Neural progenitor cell (in vitro differentiated cells): ENCODE measurements around the gene ZNF430. TPM values are rescaled to one million over a fixed set of nuclear protein-coding genes. Genes with fewer than 3 reads are reported as not detected.
"Not testable (repeated sequence)": the region's sequence is repeated elsewhere in the genome, so short reads cannot be mapped to it uniquely, and the experiment has no call there.

Source experiments
- DNase-seq: peaks from one replicate; pipeline ENCODE4 v3.0.0-alpha.2; 2016; ENCODE audit warnings: low spot score
- H2AFZ ChIP-seq: fragments of 200-600 bp; sonication (generic); replicated peaks from 2 replicates; pipeline ENCODE4 v1.6.1; 2016; ENCODE audit warnings: antibody characterized with exemption
- H3F3A ChIP-seq: fragments of 200-600 bp; sonication (generic); 2 replicates; pipeline ENCODE4 v1.6.1; 2016; ENCODE audit warnings: antibody characterized with exemption, low read depth
- H3K27ac ChIP-seq: fragments of 200-600 bp; sonication (generic); 2 replicates; pipeline ENCODE4 v1.5.1; 2016; ENCODE audit warnings: mild to moderate bottlenecking
- H3K27me3 ChIP-seq: fragments of 200-600 bp; sonication (generic); 2 replicates; pipeline ENCODE4 v1.6.1; 2016; ENCODE audit warnings: mild to moderate bottlenecking, moderate library complexity
- H3K36me3 ChIP-seq: fragments of 200-600 bp; sonication (generic); 2 replicates; pipeline ENCODE4 v1.5.1; 2016
- H3K4me1 ChIP-seq: fragments of 200-600 bp; sonication (generic); 2 replicates; pipeline ENCODE4 v1.6.1; 2016; ENCODE audit warnings: mixed run types
- H3K4me2 ChIP-seq: fragments of 200-600 bp; sonication (generic); 2 replicates; pipeline ENCODE4 v1.6.1; 2016
- H3K4me3 ChIP-seq: fragments of 200-600 bp; sonication (generic); 2 replicates; pipeline ENCODE4 v1.5.1; 2016
- H3K79me2 ChIP-seq: fragments of 200-600 bp; sonication (generic); 2 replicates; pipeline ENCODE4 v1.6.1; 2016; ENCODE audit warnings: low read depth
- H3K9ac ChIP-seq: fragments of 200-600 bp; sonication (generic); 2 replicates; pipeline ENCODE4 v1.6.1; 2016
- H3K9me3 ChIP-seq: fragments of 200-600 bp; sonication (generic); 2 replicates; pipeline ENCODE4 v1.5.1; 2016; ENCODE audit warnings: low read depth
- H4K20me1 ChIP-seq: fragments of 200-600 bp; sonication (generic); 2 replicates; pipeline ENCODE4 v1.6.1; 2016; ENCODE audit warnings: low read depth
- H3K27ac Mint-ChIP-seq: 3 replicates; pipeline ENCODE4 v1.8.0; 2021; ENCODE audit warnings: mixed read lengths
- H3K27me3 Mint-ChIP-seq: 2 replicates; pipeline ENCODE4 v1.8.0; 2022; ENCODE audit warnings: low read depth, mild to moderate bottlenecking, inconsistent platforms, moderate library complexity, mixed read lengths; ENCODE audit not compliant: insufficient read depth
- H3K36me3 Mint-ChIP-seq: 3 replicates; pipeline ENCODE4 v1.8.0; 2021; ENCODE audit warnings: mixed read lengths
- H3K4me1 Mint-ChIP-seq: 3 replicates; pipeline ENCODE4 v1.8.0; 2021; ENCODE audit warnings: mixed read lengths
- H3K4me3 Mint-ChIP-seq: 3 replicates; pipeline ENCODE4 v1.8.0; 2021; ENCODE audit warnings: mild to moderate bottlenecking, moderate library complexity, mixed read lengths
- H3K9me3 Mint-ChIP-seq: 3 replicates; pipeline ENCODE4 v1.8.0; 2020; ENCODE audit warnings: mixed read lengths
- EZH2 ChIP-seq: fragments of 200-600 bp; sonication (generic); IDR thresholded peaks from 2 replicates; pipeline ENCODE4 v1.6.1; 2017; ENCODE audit warnings: antibody characterized with exemption, mild to moderate bottlenecking, moderate library complexity
- EZH2phosphoT487 ChIP-seq: fragments of 200-600 bp; sonication (generic); IDR thresholded peaks from 2 replicates; pipeline ENCODE4 v1.6.1; 2017; ENCODE audit warnings: antibody characterized with exemption
- total RNA-seq: library from RNA; depleted of rRNA; stranded (reverse); fragments of >200 nt; gene quantifications from 2 replicates; pipeline ENCODE4 v1.2.3, GENCODE V29; 2015; ENCODE audit warnings: low replicate concordance
- TF ChIP-seq, protein P1 (sequence below): fragments of 200-600 bp; sonication (generic); IDR thresholded peaks from 2 replicates; pipeline ENCODE4 v1.5.1; 2017; ENCODE audit warnings: antibody characterized with exemption, mild to moderate bottlenecking

Gene ZNF430
- total RNA-seq = 11.7 and 17.3 TPM in 2 replicates

- Histone ChIP-seq H4K20me1 (peaks cover 3% of the 10 kb centered on the region), H3F3A (peaks cover 17% of the 10 kb centered on the region), H3K27me3 (no peaks in the 10 kb centered on the region), H3K9me3 (no peaks in the 10 kb centered on the region), H3K27ac (peak within 1 kb of the TSS; percentile 70), H3K4me2 (peak within 1 kb of the TSS; percentile 94), H3K79me2 (peaks cover 45% of the 10 kb centered on the region), H3K4me1 (peaks cover 6% of the 10 kb centered on the region), H2AFZ (peak within 1 kb of the TSS; percentile 71), H3K9ac (peak within 1 kb of the TSS; percentile 72), H3K4me3 (peak within 1 kb of the TSS; percentile 81), H3K36me3 (no peaks in the 10 kb centered on the region)
- H3K36me3 Mint-ChIP-seq = peaks cover 35% of the 10 kb centered on the region
- H3K27me3 Mint-ChIP-seq = peaks cover 5% of the 10 kb centered on the region
- peaks cover 20% of the 10 kb centered on the region for H3K9me3 Mint-ChIP-seq
- peak; percentile 98 for DNase-seq
- TF ChIP-seq EZH2 (no peak), EZH2phosphoT487 (no peak)
- TF ChIP-seq, protein P1, sequence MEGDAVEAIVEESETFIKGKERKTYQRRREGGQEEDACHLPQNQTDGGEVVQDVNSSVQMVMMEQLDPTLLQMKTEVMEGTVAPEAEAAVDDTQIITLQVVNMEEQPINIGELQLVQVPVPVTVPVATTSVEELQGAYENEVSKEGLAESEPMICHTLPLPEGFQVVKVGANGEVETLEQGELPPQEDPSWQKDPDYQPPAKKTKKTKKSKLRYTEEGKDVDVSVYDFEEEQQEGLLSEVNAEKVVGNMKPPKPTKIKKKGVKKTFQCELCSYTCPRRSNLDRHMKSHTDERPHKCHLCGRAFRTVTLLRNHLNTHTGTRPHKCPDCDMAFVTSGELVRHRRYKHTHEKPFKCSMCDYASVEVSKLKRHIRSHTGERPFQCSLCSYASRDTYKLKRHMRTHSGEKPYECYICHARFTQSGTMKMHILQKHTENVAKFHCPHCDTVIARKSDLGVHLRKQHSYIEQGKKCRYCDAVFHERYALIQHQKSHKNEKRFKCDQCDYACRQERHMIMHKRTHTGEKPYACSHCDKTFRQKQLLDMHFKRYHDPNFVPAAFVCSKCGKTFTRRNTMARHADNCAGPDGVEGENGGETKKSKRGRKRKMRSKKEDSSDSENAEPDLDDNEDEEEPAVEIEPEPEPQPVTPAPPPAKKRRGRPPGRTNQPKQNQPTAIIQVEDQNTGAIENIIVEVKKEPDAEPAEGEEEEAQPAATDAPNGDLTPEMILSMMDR = no peak
- peak within 1 kb of the TSS; percentile 100 for H3K4me3 Mint-ChIP-seq
- H3K27ac Mint-ChIP-seq = peak within 1 kb of the TSS; percentile 99
- H3K4me1 Mint-ChIP-seq = peaks cover 10% of the 10 kb centered on the region
These were observed at the start of gene ZNF430 for GRCh38 chr19:21020298-21021227. TSS of gene ZNF430 (plus strand) at chr19:21020657. CDS start at chr19:21020801, 144 bp downstream.

- H3K4me1 Mint-ChIP-seq, H3K4me1 ChIP-seq, H3K4me3 ChIP-seq, H3K36me3 Mint-ChIP-seq, H3F3A ChIP-seq, H3K9ac ChIP-seq, DNase-seq, H3K27me3 Mint-ChIP-seq, H3K27me3 ChIP-seq, H3K27ac Mint-ChIP-seq, H3K9me3 ChIP-seq, H3K36me3 ChIP-seq, H3K27ac ChIP-seq, H2AFZ ChIP-seq, H4K20me1 ChIP-seq, H3K4me2 ChIP-seq, H3K4me3 Mint-ChIP-seq, H3K79me2 ChIP-seq: not testable (repeated sequence)
- H3K9me3 Mint-ChIP-seq = peaks cover 19% of the 10 kb centered on the region
These were observed 27.7 kb upstream of the ZNF430 start for GRCh38 chr19:20992788-20993187.

- Histone ChIP-seq H2AFZ (peak overlapping the region; percentile 55), H3K27me3 (no peaks in the 10 kb centered on the region), H3K79me2 (peaks cover 11% of the 10 kb centered on the region), H3K4me2 (peak overlapping the region; percentile 73), H3K9me3 (peaks cover 4% of the 10 kb centered on the region), H3F3A (no peaks in the 10 kb centered on the region), H4K20me1 (no peaks in the 10 kb centered on the region), H3K9ac (no peak overlapping the region), H3K36me3 (no peaks in the 10 kb centered on the region), H3K4me1 (no peaks in the 10 kb centered on the region), H3K27ac (no peak overlapping the region), H3K4me3 (peak overlapping the region; percentile 56)
- no peaks in the 10 kb centered on the region for H3K27me3 Mint-ChIP-seq
- peaks cover 7% of the 10 kb centered on the region for H3K36me3 Mint-ChIP-seq
- H3K27ac Mint-ChIP-seq = peak overlapping the region; percentile 57
- H3K9me3 Mint-ChIP-seq = peaks cover 29% of the 10 kb centered on the region
- peak overlapping the region; percentile 92 for H3K4me3 Mint-ChIP-seq
- no peaks in the 10 kb centered on the region for H3K4me1 Mint-ChIP-seq
- DNase-seq = peak; percentile 92
- TF ChIP-seq EZH2phosphoT487 (no peak), EZH2 (no peak)
- TF ChIP-seq, protein P1 = no peak
These were observed 20.6 kb upstream of the ZNF430 start for GRCh38 chr19:20999731-21000352.

GRCh38 chr19:21021238-21021637 lies 781 bp downstream of the ZNF430 start:
- H3K27ac Mint-ChIP-seq = peak overlapping the region; percentile 99
- peaks cover 26% of the 10 kb centered on the region for H3K9me3 Mint-ChIP-seq
- Histone ChIP-seq H3K4me2 (peak overlapping the region; percentile 94), H3K9ac (peak overlapping the region; percentile 72), H3F3A (peaks cover 17% of the 10 kb centered on the region), H3K4me3 (peak overlapping the region; percentile 81), H3K79me2 (peaks cover 52% of the 10 kb centered on the region), H2AFZ (peak overlapping the region; percentile 71)
- not testable (repeated sequence) for H3K4me1 ChIP-seq, DNase-seq, H3K27me3 ChIP-seq, H3K4me1 Mint-ChIP-seq, H3K36me3 ChIP-seq, H3K27ac ChIP-seq, H3K27me3 Mint-ChIP-seq, H4K20me1 ChIP-seq, H3K9me3 ChIP-seq
- H3K4me3 Mint-ChIP-seq = peak overlapping the region; percentile 100
- peaks cover 40% of the 10 kb centered on the region for H3K36me3 Mint-ChIP-seq
